ENCODE results near the gene RAP2C.

GRCh38 chrX:132173647-132174046 lies 45.6 kb downstream of the RAP2C start:
- TF ChIP-seq CTCF (IDR thresholded peaks at IDR 0.05) (no peak), POLR2A (IDR thresholded peaks at IDR 0.05) (no peak)

Measured in body of pancreas (tissue), 4 donors.